ENCODE measurements around the gene SRRM2. TPM values are rescaled to one million over a fixed set of nuclear protein-coding genes. Genes with fewer than 3 reads are reported as not detected.

Gene SRRM2
- total RNA-seq, 1 donor from 2014 or later, result 660 TPM

GRCh38 chr16:2778630-2778958 lies 26.2 kb downstream of the SRRM2 start:
- no peak for DNase-seq
- Histone ChIP-seq H3K4me3 (peak overlapping the region; percentile 94), H3K9me3 (no peaks in the 10 kb centered on the region), H3K36me3 (peaks cover 14% of the 10 kb centered on the region), H3K27me3 (no peaks in the 10 kb centered on the region), H3K4me1 (peaks cover 24% of the 10 kb centered on the region), H3K27ac (peak overlapping the region; percentile 100)
- intact Hi-C loops (cut with DNase I), result no loop called here
- no peak for ATAC-seq
- no peak for TF ChIP-seq CTCF (IDR thresholded peaks at IDR 0.05)

GRCh38 chr16:2779151-2779920 lies 26.9 kb downstream of the SRRM2 start:
- intact Hi-C loops (cut with DNase I), result no loop called here
- H3K27me3 ChIP-seq, result no peaks in the 10 kb centered on the region
- DNase-seq, result peak; percentile 60
- H3K9me3 ChIP-seq, result no peaks in the 10 kb centered on the region
- no peak for TF ChIP-seq CTCF (IDR thresholded peaks at IDR 0.05)
- peak overlapping the region; percentile 100 for H3K27ac ChIP-seq
- no peak overlapping the region for H3K4me3 ChIP-seq
- peaks cover 24% of the 10 kb centered on the region for H3K4me1 ChIP-seq
- no peak for ATAC-seq
- peaks cover 6% of the 10 kb centered on the region for H3K36me3 ChIP-seq

- no peak for TF ChIP-seq CTCF (IDR thresholded peaks at IDR 0.05)
These were observed 27.8 kb downstream of the SRRM2 start for GRCh38 chr16:2779978-2780898.

GRCh38 chr16:2782583-2783351 lies 30.3 kb downstream of the SRRM2 start:
- peaks cover 22% of the 10 kb centered on the region for H3K27me3 ChIP-seq
- no peak overlapping the region for H3K4me3 ChIP-seq
- ATAC-seq (no peak), DNase-seq (peak; percentile 62)
- no peaks in the 10 kb centered on the region for H3K9me3 ChIP-seq
- H3K27ac ChIP-seq, result no peak overlapping the region
- intact Hi-C loops (cut with DNase I), result no loop called here
- H3K36me3 ChIP-seq, result no peaks in the 10 kb centered on the region
- peaks cover 14% of the 10 kb centered on the region for H3K4me1 ChIP-seq
- TF ChIP-seq CTCF (IDR thresholded peaks at IDR 0.05), result no peak

More at GRCh38 chr16:2779978-2780898, 27.8 kb downstream of the SRRM2 start:
- no peaks in the 10 kb centered on the region for H3K36me3 ChIP-seq
- no peak overlapping the region for H3K4me3 ChIP-seq
- no peak overlapping the region for H3K27ac ChIP-seq
- peak; percentile 47 for DNase-seq
- no peak for ATAC-seq
- intact Hi-C loops (cut with DNase I), result no loop called here
- H3K27me3 ChIP-seq, result peaks cover 5% of the 10 kb centered on the region
- H3K4me1 ChIP-seq, result peaks cover 27% of the 10 kb centered on the region
- no peaks in the 10 kb centered on the region for H3K9me3 ChIP-seq

- Histone ChIP-seq H3K9me3 (no peaks in the 10 kb centered on the region), H3K27ac (no peak overlapping the region), H3K36me3 (no peaks in the 10 kb centered on the region), H3K4me3 (no peak overlapping the region), H3K27me3 (peaks cover 27% of the 10 kb centered on the region), H3K4me1 (peaks cover 8% of the 10 kb centered on the region)
- ATAC-seq, result no peak
- TF ChIP-seq CTCF (IDR thresholded peaks at IDR 0.05), result no peak
- peak; percentile 48 for DNase-seq
- intact Hi-C loops (cut with DNase I), result no loop called here
These were observed 31.3 kb downstream of the SRRM2 start for GRCh38 chr16:2783581-2784357.

Measured in upper lobe of right lung (tissue), 1 donor.